ENCODE results near the gene TMEM120B. TPM values are rescaled to one million over a fixed set of nuclear protein-coding genes. Genes with fewer than 3 reads are reported as not detected.
A peak's percentile ranks its signal among the peaks of the same experiment; 100 is the strongest.

The TMEM120B gene
- total and polyA plus RNA-seq, 4 donors: 3.9 to 17.7 (median 8.1) TPM

DNA sequence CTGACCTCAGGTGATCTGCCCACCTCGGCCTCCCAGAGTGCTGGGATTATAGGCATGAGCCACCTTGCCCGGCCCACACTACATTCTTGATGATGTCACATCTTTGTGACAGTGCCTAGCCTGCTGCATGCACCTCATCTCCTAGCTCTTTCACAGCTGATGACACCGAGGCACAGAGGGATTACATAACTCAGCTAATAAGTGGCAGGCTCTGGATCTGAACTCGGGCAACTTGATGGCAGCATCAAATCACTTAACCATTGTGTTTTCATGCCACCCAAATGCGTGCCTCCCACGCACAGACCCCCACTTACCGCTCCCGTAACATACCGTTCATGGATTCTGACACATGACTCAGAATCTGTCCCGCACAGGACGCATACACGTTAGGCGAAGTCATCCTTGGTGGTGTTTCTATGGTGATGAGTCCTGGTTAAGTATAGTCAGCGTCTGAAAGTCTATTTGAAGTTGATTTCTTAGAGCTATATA, 7.4 kb downstream of the TMEM120B start:
- ATAC-seq (ENCODE audit: insufficient read depth, low FRiP score): no peak
- WGBS, 2 donors: 82 to 85% methylated on average over 14 of the region's 14 CpGs
- H3K36me3 ChIP-seq (ENCODE audit: control insufficient read depth in 4 of 4, insufficient read depth in 4 of 4, low read length in 4 of 4): no peaks in the 10 kb centered on the region
- TF ChIP-seq, protein P1, sequence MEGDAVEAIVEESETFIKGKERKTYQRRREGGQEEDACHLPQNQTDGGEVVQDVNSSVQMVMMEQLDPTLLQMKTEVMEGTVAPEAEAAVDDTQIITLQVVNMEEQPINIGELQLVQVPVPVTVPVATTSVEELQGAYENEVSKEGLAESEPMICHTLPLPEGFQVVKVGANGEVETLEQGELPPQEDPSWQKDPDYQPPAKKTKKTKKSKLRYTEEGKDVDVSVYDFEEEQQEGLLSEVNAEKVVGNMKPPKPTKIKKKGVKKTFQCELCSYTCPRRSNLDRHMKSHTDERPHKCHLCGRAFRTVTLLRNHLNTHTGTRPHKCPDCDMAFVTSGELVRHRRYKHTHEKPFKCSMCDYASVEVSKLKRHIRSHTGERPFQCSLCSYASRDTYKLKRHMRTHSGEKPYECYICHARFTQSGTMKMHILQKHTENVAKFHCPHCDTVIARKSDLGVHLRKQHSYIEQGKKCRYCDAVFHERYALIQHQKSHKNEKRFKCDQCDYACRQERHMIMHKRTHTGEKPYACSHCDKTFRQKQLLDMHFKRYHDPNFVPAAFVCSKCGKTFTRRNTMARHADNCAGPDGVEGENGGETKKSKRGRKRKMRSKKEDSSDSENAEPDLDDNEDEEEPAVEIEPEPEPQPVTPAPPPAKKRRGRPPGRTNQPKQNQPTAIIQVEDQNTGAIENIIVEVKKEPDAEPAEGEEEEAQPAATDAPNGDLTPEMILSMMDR (IDR thresholded peaks at IDR 0.05; ENCODE audit: control extremely low read depth, extremely low read depth): no peak
- no peak overlapping the region for H3K27ac ChIP-seq (ENCODE audit: low read depth in 1 of 2, low read length in 1 of 2)
- peaks cover 0 to 2% (median 0%) of the 10 kb centered on the region in 4 donors for H3K9me3 ChIP-seq (ENCODE audit: control insufficient read depth in 4 of 4, insufficient read depth in 3 of 4, low read length in 3 of 4)
- DNase-seq: no peak
- H3K27me3 ChIP-seq (ENCODE audit: control insufficient read depth in 3 of 3, insufficient read depth in 3 of 3, low read length in 2 of 3): no peaks in the 10 kb centered on the region
- H3K9ac ChIP-seq (ENCODE audit: insufficient read depth in 1 of 2, low read length in 2 of 2): no peak overlapping the region
- H3K4me1 ChIP-seq (ENCODE audit: control insufficient read depth in 5 of 5, insufficient read depth in 5 of 5, low read length in 5 of 5): peaks cover 0 to 8% (median 6%) of the 10 kb centered on the region in 5 donors
- H3K4me3 ChIP-seq: no peak overlapping the region

DNA sequence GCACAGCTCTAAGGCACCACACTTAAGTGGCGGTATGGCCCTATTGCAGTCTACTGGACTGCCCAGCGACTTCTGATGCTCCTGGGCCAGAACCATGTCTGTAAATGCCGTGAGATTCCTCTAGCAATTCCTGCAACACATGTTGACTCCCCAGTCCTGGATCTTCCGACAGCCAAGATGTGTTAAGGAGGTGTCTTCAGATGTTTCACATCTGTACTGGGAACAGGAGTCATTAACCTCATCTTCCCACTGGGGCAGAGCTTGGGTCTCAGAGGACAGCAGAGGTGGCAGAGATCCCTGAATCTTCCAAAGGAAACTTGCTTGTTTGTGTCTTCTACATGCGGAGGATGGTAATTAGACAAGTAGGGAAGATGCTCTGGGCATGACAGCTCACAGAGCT, 8.2 kb downstream of the TMEM120B start:
- Histone ChIP-seq H3K4me3 (no peak overlapping the region), H3K27me3 (ENCODE audit: control insufficient read depth in 3 of 3, insufficient read depth in 3 of 3, low read length in 2 of 3) (no peaks in the 10 kb centered on the region), H3K27ac (ENCODE audit: low read depth in 1 of 2, low read length in 1 of 2) (no peak overlapping the region), H3K36me3 (ENCODE audit: control insufficient read depth in 4 of 4, insufficient read depth in 4 of 4, low read length in 4 of 4) (no peaks in the 10 kb centered on the region), H3K9me3 (ENCODE audit: control insufficient read depth in 4 of 4, insufficient read depth in 3 of 4, low read length in 3 of 4) (peaks cover 0 to 2% (median 0%) of the 10 kb centered on the region in 4 donors), H3K9ac (ENCODE audit: insufficient read depth in 1 of 2, low read length in 2 of 2) (no peak overlapping the region), H3K4me1 (ENCODE audit: control insufficient read depth in 5 of 5, insufficient read depth in 5 of 5, low read length in 5 of 5) (peaks cover 0 to 8% (median 6%) of the 10 kb centered on the region in 5 donors)
- WGBS, 2 donors: 86 to 87% methylated on average over 5 of the region's 5 CpGs
- DNase-seq (peak in 2 of 3 donors; percentile 43 to 63), ATAC-seq (ENCODE audit: insufficient read depth, low FRiP score) (no peak)
- TF ChIP-seq, protein P1 (IDR thresholded peaks at IDR 0.05; ENCODE audit: control extremely low read depth, extremely low read depth): no peak

DNA sequence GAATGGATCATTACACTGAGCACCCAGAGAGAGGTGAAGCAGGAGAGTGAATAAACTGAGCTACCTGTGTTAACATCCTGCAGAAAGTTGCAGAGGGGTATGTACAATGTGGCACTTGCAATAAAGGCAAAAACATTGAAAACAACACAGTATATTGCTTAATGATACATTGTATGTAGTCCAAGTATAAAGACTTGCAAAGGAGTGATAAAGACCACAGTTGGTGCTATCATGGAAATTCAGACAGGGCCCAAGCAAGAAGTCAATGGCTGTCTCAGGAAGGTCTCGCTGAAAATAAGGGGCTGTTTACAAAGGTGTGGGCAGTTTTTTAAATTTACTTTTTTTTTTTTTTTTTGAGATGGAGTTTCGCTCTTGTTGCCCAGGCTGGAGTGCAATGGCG, 10.0 kb downstream of the TMEM120B start:
- Histone ChIP-seq H3K27ac (ENCODE audit: low read depth in 1 of 2, low read length in 1 of 2) (no peak overlapping the region), H3K9me3 (ENCODE audit: control insufficient read depth in 4 of 4, insufficient read depth in 3 of 4, low read length in 3 of 4) (peaks cover 0 to 2% (median 0%) of the 10 kb centered on the region in 4 donors), H3K4me3 (no peak overlapping the region), H3K9ac (ENCODE audit: insufficient read depth in 1 of 2, low read length in 2 of 2) (no peak overlapping the region), H3K27me3 (ENCODE audit: control insufficient read depth in 3 of 3, insufficient read depth in 3 of 3, low read length in 2 of 3) (no peaks in the 10 kb centered on the region), H3K36me3 (ENCODE audit: control insufficient read depth in 4 of 4, insufficient read depth in 4 of 4, low read length in 4 of 4) (no peaks in the 10 kb centered on the region), H3K4me1 (ENCODE audit: control insufficient read depth in 5 of 5, insufficient read depth in 5 of 5, low read length in 5 of 5) (peaks cover 0 to 8% (median 6%) of the 10 kb centered on the region in 5 donors)
- TF ChIP-seq, protein P1 (IDR thresholded peaks at IDR 0.05; ENCODE audit: control extremely low read depth, extremely low read depth): no peak
- no peak for DNase-seq
- WGBS, 2 donors: 96 to 100% methylated on average over 1 of the region's 3 CpGs
- no peak for ATAC-seq (ENCODE audit: insufficient read depth, low FRiP score)

DNA sequence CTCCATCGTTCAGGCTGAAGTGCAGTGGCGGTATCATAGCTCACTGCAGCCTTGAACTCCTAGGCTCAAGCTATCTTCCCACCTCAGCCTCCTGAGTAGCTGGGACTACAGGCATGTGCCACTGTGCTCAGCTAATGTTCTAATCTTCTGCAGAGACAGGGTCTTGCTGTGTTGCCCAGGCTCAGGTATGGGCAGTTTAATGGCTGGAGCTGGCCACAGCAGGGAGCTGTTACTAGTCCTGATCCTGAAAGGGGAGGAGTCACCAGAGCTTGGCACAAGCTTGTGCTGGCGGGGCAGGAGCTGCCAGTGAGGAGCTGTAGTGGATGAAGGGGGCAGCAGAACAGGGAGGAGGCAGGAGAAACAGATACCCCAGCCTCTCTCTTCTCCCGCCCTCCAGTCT, 10.6 kb downstream of the TMEM120B start:
- Histone ChIP-seq H3K27ac (ENCODE audit: low read depth in 1 of 2, low read length in 1 of 2) (no peak overlapping the region), H3K9ac (ENCODE audit: insufficient read depth in 1 of 2, low read length in 2 of 2) (no peak overlapping the region), H3K27me3 (ENCODE audit: control insufficient read depth in 3 of 3, insufficient read depth in 3 of 3, low read length in 2 of 3) (no peaks in the 10 kb centered on the region), H3K4me3 (no peak overlapping the region), H3K36me3 (ENCODE audit: control insufficient read depth in 4 of 4, insufficient read depth in 4 of 4, low read length in 4 of 4) (no peaks in the 10 kb centered on the region), H3K4me1 (ENCODE audit: control insufficient read depth in 5 of 5, insufficient read depth in 5 of 5, low read length in 5 of 5) (peaks cover 0 to 8% (median 6%) of the 10 kb centered on the region in 5 donors), H3K9me3 (ENCODE audit: control insufficient read depth in 4 of 4, insufficient read depth in 3 of 4, low read length in 3 of 4) (peaks cover 0 to 2% (median 0%) of the 10 kb centered on the region in 4 donors)
- TF ChIP-seq, protein P1 (IDR thresholded peaks at IDR 0.05; ENCODE audit: control extremely low read depth, extremely low read depth): no peak
- ATAC-seq (ENCODE audit: insufficient read depth, low FRiP score) (no peak), DNase-seq (no peak)
- 94% methylated on average over 4 of the region's 4 CpGs for WGBS, 2 donors
